Globus pallidus (tissue), 1 donor: ENCODE measurements around the gene ALDH18A1.

Experiments
- DNase-seq: peaks from one replicate; pipeline ENCODE4 v3.0.0-alpha.2; 2015; ENCODE audit warnings: low spot score

ALDH18A1 gene

GRCh38 chr10:95556994-95557767 lies 99.3 kb downstream of the ALDH18A1 start:
- DNase-seq = no peak
